HG02610 (cell line): ENCODE data around the gene ZBTB46.
"Not testable (repeated sequence)": the region's sequence is repeated elsewhere in the genome, so short reads cannot be mapped to it uniquely, and the experiment has no call there.

Experiments
- ATAC-seq: cut with Tn5 transposase; IDR thresholded peaks from one replicate; pipeline ENCODE4 v1.9.1; 2021; ENCODE audit warnings: mild to moderate bottlenecking, moderate library complexity; ENCODE audit not compliant: unreplicated experiment

Gene ZBTB46

GRCh38 chr20:63736893-63737694 lies 94.0 kb downstream of the ZBTB46 start:
- ATAC-seq = no peak

- no peak for ATAC-seq
Observed at GRCh38 chr20:63735859-63736718, 95.0 kb downstream of the ZBTB46 start, which contains the start of gene LIME1. TSS of gene LIME1 (plus strand) at chr20:63736664. CDS start at chr20:63737550, 886 bp downstream.

DNA sequence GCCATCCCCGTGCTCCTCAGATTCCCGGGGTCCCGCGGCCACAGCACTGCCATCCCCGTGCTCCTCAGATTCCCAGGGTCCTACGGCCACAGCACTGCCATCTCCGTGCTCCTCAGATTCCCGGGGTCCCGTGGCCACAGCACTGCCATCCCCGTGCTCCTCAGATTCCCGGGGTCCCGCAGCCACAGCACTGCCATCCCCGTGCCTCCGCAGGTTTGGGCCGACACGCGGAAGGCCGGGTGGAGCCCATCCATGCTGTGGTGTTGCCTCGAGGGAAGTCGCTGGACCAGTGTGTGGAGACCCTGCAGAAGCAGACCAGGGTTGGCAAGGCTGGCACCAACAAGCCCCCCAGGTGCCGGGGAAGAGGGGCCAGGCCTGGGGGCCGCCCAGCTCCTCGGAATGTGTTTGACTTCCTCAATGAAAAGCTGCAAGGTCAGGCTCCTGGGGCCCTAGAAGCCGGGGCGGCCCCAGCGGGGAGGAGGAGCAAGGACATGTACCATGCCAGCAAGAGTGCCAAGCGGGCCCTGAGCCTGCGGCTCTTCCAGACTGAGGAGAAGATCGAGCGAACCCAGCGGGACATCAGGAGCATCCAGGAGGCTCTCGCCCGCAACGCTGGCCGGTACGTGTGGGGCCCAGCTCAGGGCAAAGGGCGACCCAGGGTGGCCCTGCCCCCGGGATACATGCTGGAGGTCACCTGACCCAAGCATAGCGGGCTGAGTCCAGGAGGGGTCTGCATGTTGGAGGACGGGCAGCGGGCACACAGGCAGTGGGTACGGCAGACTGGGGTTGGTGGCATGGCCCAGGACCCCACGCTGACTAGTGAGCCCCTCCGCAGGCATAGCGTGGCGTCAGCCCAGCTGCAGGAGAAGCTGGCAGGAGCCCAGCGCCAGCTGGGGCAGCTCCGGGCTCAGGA lies 95.9 kb downstream of the ZBTB46 start:
- ATAC-seq = no peak

DNA sequence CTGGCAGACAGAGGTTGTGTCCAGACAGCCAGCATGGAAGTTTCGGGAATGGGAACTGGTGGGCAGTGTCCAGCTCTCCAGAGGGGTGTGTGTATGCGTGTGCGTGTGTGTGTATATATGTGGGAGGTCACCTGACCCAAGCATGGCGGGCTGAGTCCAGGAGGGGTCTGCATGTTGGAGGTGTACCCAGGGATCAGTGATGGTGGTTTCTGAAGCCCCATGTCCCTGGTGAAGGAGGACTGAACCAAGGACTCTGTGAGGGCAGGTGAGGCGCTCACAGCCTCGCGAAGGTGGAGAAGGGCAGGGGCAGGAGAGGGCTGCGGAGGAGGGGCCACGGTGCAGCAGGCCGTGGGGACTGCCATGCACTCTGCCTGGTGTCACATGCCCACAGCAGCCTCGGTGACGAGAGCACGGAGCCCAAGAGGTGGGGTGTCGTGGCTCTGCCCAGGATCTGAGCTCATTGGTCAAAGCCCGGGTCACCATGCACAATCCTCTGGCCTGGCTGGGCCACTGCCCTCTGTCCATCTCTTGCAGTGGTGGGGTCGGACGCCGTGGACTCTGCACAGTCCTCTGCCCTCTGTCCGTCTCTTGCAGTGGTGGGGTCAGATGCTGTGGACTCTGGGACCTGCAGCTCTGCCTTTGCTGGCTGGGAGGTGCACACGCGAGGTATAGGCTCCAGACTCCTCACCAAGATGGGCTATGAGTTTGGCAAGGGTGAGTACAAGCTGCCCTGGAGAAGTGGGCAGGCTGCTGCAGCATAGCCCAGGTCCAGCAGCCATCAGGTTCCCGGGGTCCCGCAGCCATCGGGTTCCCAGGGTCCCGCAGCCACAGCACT lies 96.7 kb downstream of the ZBTB46 start:
- ATAC-seq = no peak

GRCh38 chr20:63733579-63734081 lies 97.4 kb downstream of the ZBTB46 start:
- no peak for ATAC-seq

DNA sequence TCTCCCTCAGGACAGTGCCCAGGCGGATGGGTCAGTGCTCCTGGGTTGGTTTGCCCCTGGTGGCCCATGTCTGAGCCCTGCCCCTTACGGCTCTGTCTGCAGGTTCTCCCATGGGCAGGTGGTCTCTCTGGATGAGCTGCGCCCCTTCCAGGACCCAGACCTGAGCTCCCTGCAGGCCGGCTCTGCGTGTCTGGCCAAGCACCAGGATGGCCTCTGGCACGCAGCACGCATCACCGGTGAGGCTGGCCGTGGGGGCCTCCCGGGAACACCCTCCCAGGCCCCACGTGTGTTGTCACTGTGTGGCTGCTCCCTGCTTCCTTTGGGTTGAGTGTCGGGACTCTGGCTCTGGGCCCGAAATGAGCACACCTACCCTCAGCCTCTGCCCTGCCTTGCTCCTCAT lies 97.9 kb downstream of the ZBTB46 start:
- ATAC-seq = no peak

GRCh38 chr20:63732118-63733095 lies 98.7 kb downstream of the ZBTB46 start:
- ATAC-seq = no peak

- no peak for ATAC-seq
Observed at GRCh38 chr20:63731410-63731809, 99.7 kb downstream of the ZBTB46 start.

GRCh38 chr20:63730189-63730733 lies 100.8 kb downstream of the ZBTB46 start:
- ATAC-seq = not testable (repeated sequence)

DNA sequence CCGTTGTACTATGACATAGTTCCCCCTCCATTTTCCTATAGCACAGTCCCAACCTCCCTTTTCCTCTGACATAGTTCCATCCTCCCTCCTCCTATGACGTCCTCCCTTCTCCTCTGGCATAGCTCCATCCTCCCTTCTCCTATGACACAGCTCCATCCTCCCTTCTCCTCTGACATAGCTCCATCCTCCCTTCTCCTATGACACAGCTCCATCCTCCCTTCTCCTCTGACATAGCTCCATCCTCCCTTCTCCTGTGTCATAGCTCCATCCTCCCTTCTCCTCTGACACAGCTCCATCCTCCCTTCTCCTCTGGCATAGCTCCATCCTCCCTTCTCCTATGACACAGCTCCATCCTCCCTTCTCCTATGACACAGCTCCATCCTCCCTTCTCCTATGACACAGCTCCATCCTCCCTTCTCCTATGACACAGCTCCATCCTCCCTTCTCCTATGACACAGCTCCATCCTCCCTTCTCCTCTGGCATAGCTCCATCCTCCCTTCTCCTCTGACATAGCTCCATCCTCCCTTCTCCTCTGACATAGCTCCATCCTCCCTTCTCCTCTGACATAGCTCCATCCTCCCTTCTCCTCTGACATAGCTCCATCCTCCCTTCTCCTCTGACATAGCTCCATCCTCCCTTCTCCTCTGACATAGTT lies 108.0 kb downstream of the ZBTB46 start:
- ATAC-seq = not testable (repeated sequence)

- no peak for ATAC-seq
Observed at GRCh38 chr20:63718996-63719395, 112.1 kb downstream of the ZBTB46 start.

- no peak for ATAC-seq
Observed at GRCh38 chr20:63714858-63715257, 116.2 kb downstream of the ZBTB46 start.

DNA sequence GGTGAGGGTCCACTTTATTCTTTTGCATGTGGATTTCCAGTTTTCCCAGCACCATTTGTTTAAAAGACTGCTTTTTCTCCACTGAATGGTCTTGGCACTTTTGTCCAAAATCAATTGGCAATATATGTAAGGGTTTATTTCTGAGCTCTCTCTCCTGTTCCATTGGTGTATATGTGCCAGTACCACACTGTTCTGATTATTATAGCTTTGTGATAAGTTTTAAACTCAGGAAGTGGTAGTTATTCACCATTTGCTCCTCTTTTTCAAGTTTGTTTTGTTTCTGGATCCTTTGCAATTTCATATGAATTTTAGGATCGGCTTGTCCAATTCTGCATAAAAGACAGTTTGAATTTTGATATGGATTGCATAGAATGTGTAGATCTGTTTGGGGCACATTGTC lies 118.9 kb downstream of the ZBTB46 start:
- no peak for ATAC-seq

DNA sequence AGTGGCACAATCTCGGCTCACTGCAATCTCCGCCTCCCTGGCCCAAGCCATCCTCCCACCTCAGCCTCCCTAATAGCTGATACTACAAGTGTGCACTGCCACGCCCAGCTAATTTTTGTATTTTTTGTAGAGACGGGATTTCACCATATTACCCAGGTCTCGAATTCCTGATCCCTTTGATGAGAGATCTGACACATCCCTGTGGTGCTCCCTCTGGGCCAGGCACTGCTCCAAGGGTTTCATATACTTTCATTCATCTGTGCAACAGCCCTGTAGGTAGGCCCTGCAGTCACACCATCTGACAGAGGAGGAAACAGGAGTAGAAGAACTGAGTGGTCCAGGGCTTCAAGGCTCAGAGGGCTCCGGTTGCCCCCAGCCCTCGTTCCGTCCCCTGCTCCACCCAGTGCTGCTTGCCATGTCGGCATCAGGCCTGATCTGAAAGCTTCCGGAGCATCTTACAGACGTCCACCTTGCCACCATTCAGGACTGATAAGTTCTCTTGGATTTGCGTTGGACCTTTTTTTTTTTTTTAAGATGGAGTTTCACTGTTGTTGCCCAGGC lies 119.9 kb downstream of the ZBTB46 start:
- ATAC-seq = no peak

DNA sequence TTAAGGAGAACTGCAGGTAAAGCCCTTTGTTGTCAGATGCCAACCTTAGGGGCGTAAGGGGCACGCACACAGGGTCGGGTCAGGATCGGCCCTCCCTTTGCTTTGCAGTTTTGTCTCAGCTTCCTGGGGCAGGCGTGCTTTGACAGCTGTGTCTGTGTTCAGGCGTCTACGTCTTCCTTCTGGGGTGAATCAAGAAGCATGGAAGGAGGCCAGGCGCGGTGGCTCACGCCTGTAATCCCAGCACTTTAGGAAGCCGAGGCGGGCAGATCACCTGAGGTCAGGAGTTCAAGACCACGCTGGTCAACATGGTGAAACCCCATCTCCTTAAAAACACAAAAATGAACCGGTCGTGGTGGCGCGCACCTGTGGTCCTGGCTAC lies 121.9 kb downstream of the ZBTB46 start:
- ATAC-seq = no peak

DNA sequence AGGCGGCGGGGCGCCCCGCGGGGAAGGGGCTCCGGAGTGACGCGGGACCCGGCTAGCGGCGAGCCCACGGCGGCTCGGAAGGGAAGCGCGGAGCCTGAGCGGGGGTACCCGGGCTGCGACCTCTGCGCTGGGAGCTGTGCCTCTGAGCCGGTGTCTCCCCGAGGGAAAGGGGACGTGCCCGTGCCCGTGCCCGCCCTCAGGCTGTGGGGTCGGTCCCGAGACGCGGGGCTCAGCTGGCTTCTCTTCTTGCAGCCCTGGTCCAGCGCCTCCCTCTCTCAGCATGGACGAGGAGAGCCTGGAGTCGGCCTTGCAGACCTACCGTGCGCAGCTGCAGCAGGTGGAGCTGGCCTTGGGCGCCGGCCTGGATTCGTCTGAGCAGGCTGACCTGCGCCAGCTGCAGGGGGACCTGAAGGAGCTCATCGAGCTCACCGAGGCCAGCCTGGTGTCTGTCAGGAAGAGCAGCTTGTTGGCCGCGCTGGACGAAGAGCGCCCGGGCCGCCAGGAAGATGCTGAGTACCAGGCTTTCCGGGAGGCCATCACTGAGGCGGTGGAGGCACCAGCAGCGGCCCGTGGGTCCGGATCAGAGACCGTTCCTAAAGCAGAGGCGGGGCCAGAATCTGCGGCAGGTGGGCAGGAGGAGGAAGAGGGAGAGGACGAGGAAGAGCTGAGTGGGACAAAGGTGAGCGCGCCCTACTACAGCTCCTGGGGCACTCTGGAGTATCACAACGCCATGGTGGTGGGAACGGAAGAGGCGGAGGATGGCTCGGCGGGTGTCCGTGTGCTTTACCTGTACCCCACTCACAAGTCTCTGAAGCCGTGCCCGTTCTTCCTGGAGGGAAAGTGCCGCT lies 122.5 kb downstream of the ZBTB46 start:
- peak; percentile 12 for ATAC-seq
